Smooth muscle cell (in vitro differentiated cells): ENCODE measurements around the gene P2RX6. TPM values are rescaled to one million over a fixed set of nuclear protein-coding genes. Genes with fewer than 3 reads are reported as not detected.

Experiments
- DNase-seq: peaks from one replicate; lab custom pipeline; 2025; ENCODE audit not compliant: unreplicated experiment; lab: John Stamatoyannopoulos, UW
- H2AFZ ChIP-seq: fragments of 200-600 bp; sonication (generic); 2 replicates; pipeline ENCODE4 v1.6.0; 2016; ENCODE audit warnings: antibody characterized with exemption, low read depth, mild to moderate bottlenecking
- H3F3A ChIP-seq: fragments of 200-600 bp; sonication (generic); 2 replicates; pipeline ENCODE4 v1.6.0; 2017; ENCODE audit warnings: antibody characterized with exemption, low read depth
- H3K27ac ChIP-seq: fragments of 200-600 bp; sonication (generic); 2 replicates; pipeline ENCODE4 v1.5.1; 2016; ENCODE audit warnings: low read depth, mild to moderate bottlenecking
- H3K27me3 ChIP-seq: fragments of 200-600 bp; sonication (generic); 2 replicates; pipeline ENCODE4 v1.6.1; 2016; ENCODE audit warnings: low read depth, mild to moderate bottlenecking
- H3K36me3 ChIP-seq: fragments of 200-600 bp; sonication (generic); 2 replicates; pipeline ENCODE4 v1.5.1; 2016; ENCODE audit warnings: low read depth
- H3K4me1 ChIP-seq: fragments of 200-600 bp; sonication (generic); 2 replicates; pipeline ENCODE4 v1.5.1; 2016; ENCODE audit warnings: low read depth
- H3K4me2 ChIP-seq: fragments of 200-600 bp; sonication (generic); 2 replicates; pipeline ENCODE4 v1.6.0; 2016; ENCODE audit warnings: mild to moderate bottlenecking
- H3K4me3 ChIP-seq: fragments of 200-600 bp; sonication (generic); 2 replicates; pipeline ENCODE4 v1.5.1; 2016; ENCODE audit warnings: mild to moderate bottlenecking
- H3K79me2 ChIP-seq: fragments of 200-600 bp; sonication (generic); 2 replicates; pipeline ENCODE4 v1.6.0; 2016; ENCODE audit warnings: low read depth, mild to moderate bottlenecking
- H3K9ac ChIP-seq: fragments of 200-600 bp; sonication (generic); 2 replicates; pipeline ENCODE4 v1.6.0; 2016; ENCODE audit warnings: low read depth
- H3K9me3 ChIP-seq: fragments of 200-600 bp; sonication (generic); replicated peaks from 2 replicates; pipeline ENCODE4 v1.5.1; 2016; ENCODE audit warnings: low read depth
- H4K20me1 ChIP-seq: fragments of 200-600 bp; sonication (generic); 2 replicates; pipeline ENCODE4 v1.6.0; 2016; ENCODE audit warnings: low read depth
- WGBS: methylation state at CpG from one replicate; pipeline ENCODE4 v1.1.7; 2016; ENCODE audit warnings: low lambda C conversion rate; 5-methylcytosine and 5-hydroxymethylcytosine counted together
- polyA plus RNA-seq: library from polyadenylated mRNA; unstranded; fragments of >200 nt; fragmentation: Nextera tagmentation; extraction: Ambion mirVana; gene quantifications from 2 replicates; pipeline ENCODE4 v1.2.1, GENCODE V29; 2016
- total RNA-seq: library from RNA; depleted of rRNA; stranded (reverse); fragments of >200 nt; gene quantifications from 2 replicates; pipeline ENCODE4 v1.2.3, GENCODE V29; 2014
- TF ChIP-seq, protein P1 (sequence below): fragments of 200-600 bp; sonication (generic); IDR thresholded peaks from 2 replicates; pipeline ENCODE4 v1.5.1; 2017; ENCODE audit warnings: borderline replicate concordance, mild to moderate bottlenecking, antibody characterized with exemption; ENCODE audit not compliant: insufficient read depth, poor library complexity, severe bottlenecking

Gene P2RX6
- total and polyA plus RNA-seq, 2 experiments from 2014 or later = 0.13 to 1.2 TPM

DNA sequence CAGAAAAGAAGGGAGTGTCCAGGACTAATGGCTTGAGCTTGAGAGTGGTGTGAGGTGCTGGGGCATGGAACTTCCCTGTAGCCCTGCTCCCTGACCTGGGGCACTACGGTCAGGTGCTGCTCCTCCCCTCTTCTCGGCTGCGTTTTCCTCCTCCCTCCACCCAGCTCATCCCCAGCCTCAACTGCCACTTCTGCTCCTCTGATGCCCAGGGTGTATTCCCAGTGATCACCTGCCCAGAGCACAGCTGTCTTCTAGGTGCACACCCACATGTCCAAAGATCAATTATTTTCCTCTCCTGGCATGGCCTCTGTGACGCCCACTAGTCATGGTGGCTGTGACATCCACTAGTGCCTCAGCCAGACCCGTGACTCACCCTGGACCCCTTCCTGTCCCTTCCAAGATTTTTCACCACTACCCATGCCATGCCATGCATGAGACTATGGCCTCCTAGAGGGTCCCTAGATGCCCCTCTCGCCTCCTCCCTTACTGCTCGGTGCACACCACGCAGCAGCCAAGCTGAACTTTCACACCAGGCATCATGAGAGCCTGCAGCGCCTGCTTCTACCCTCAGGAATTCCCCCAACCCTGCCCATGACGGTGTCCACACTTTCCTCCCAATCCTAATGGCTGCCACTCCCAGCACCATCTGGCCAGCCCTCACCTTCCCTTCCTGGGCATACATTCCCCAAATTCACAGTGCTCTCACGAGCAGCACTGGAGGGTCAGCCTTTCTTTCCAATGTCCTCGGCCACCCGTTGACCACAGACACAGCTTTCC lies 1.9 kb downstream of the P2RX6 start:
- H3K27ac ChIP-seq = no peak overlapping the region
- 91% methylated on average over 13 of the region's 13 CpGs for WGBS
- DNase-seq = no peak
- H3K4me2 ChIP-seq = no peak overlapping the region
- H3K4me1 ChIP-seq = peaks cover 19% of the 10 kb centered on the region
- H3F3A ChIP-seq = peaks cover 5% of the 10 kb centered on the region
- no peaks in the 10 kb centered on the region for H3K9me3 ChIP-seq
- no peaks in the 10 kb centered on the region for H3K36me3 ChIP-seq
- H2AFZ ChIP-seq = no peak overlapping the region
- H3K9ac ChIP-seq = no peak overlapping the region
- H4K20me1 ChIP-seq = no peaks in the 10 kb centered on the region
- no peaks in the 10 kb centered on the region for H3K27me3 ChIP-seq
- TF ChIP-seq, protein P1, sequence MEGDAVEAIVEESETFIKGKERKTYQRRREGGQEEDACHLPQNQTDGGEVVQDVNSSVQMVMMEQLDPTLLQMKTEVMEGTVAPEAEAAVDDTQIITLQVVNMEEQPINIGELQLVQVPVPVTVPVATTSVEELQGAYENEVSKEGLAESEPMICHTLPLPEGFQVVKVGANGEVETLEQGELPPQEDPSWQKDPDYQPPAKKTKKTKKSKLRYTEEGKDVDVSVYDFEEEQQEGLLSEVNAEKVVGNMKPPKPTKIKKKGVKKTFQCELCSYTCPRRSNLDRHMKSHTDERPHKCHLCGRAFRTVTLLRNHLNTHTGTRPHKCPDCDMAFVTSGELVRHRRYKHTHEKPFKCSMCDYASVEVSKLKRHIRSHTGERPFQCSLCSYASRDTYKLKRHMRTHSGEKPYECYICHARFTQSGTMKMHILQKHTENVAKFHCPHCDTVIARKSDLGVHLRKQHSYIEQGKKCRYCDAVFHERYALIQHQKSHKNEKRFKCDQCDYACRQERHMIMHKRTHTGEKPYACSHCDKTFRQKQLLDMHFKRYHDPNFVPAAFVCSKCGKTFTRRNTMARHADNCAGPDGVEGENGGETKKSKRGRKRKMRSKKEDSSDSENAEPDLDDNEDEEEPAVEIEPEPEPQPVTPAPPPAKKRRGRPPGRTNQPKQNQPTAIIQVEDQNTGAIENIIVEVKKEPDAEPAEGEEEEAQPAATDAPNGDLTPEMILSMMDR = no peak
- no peak overlapping the region for H3K4me3 ChIP-seq
- H3K79me2 ChIP-seq = no peaks in the 10 kb centered on the region

DNA sequence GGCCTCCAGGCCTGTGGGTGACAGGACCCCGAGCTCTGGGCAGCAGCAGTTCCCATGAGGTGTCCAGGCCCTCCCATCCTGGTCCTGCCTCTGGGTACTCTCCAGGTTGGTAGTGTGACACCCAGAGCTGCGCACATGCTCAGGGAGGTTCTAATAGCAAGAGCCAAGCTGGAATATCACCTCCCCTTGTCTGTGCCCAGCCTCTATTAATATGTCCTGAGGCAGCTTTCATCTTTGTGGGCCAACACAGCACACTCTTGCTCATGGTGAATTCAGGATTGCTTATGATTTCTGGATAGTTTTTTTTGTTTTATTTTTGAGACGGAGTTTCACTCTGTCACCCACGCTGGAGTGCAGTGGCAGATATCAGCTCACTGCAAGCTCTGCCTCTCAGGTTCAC lies 3.3 kb downstream of the P2RX6 start:
- no peak overlapping the region for H3K27ac ChIP-seq
- no peaks in the 10 kb centered on the region for H3K79me2 ChIP-seq
- TF ChIP-seq, protein P1 = no peak
- no peak overlapping the region for H3K9ac ChIP-seq
- H3K36me3 ChIP-seq = no peaks in the 10 kb centered on the region
- H4K20me1 ChIP-seq = no peaks in the 10 kb centered on the region
- WGBS = 96% methylated on average over 4 of the region's 4 CpGs
- no peak overlapping the region for H2AFZ ChIP-seq
- no peak for DNase-seq
- peaks cover 5% of the 10 kb centered on the region for H3F3A ChIP-seq
- no peak overlapping the region for H3K4me2 ChIP-seq
- no peaks in the 10 kb centered on the region for H3K27me3 ChIP-seq
- no peaks in the 10 kb centered on the region for H3K9me3 ChIP-seq
- H3K4me1 ChIP-seq = peaks cover 18% of the 10 kb centered on the region
- no peak overlapping the region for H3K4me3 ChIP-seq

DNA sequence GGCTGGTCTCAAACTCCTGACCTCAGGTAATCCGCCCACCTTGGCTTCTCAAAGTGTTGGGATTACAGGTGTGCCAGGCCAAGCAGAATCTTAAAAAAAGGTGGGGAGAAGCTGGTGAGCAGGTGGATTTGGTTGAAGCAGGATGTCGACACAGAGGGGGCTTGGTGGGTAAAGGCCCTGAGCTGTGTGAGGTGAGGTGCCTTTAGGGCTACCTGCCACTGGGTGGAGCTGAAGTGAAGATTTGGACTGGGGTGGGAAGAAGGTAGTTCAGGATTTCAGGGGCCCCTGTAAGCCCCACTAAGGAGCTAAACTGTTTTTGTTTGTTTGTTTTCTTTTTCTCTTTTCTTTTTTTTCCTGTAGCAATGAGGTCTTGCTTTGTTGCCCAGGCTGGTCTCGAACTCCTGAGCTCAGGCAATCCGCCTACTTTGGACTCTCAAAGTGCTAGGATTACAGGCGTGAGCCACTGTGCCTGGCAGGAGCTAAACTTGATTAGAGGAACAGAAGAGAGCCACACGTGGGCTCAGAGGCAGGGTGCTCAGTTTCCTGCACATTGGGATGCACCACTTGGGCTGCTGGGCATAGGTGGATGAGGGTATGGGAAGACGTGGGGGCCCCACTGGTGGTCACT lies 6.0 kb downstream of the P2RX6 start:
- no peaks in the 10 kb centered on the region for H3F3A ChIP-seq

More for the DNA sequence above, 6.0 kb downstream of the P2RX6 start:
- Histone ChIP-seq H3K79me2 (no peaks in the 10 kb centered on the region), H3K4me1 (no peaks in the 10 kb centered on the region), H3K9ac (no peak overlapping the region), H3K4me2 (no peak overlapping the region), H3K9me3 (no peaks in the 10 kb centered on the region), H3K27ac (no peak overlapping the region), H3K4me3 (no peak overlapping the region), H3K36me3 (no peaks in the 10 kb centered on the region), H2AFZ (no peak overlapping the region), H3K27me3 (no peaks in the 10 kb centered on the region), H4K20me1 (no peaks in the 10 kb centered on the region)
- TF ChIP-seq, protein P1 = peak; percentile 16
- 66% methylated on average over 7 of the region's 7 CpGs for WGBS
- DNase-seq = no peak
